ENCODE data around the gene ARL4A. TPM values are rescaled to one million over a fixed set of nuclear protein-coding genes. Genes with fewer than 3 reads are reported as not detected.

Gene ARL4A
- total and polyA plus RNA-seq, 2 of the 13 experiments (the other 11 are each of a cell fraction or from before 2014, with no cell fraction given): 10.8 to 25.6 TPM

- TF ChIP-seq HMGXB3 (CRISPR knock-in tag; IDR thresholded peaks at IDR 0.05; ENCODE audit: borderline replicate concordance) (no peak), ZSCAN22 (CRISPR knock-in tag; IDR thresholded peaks at IDR 0.05) (no peak), ZNF839 (CRISPR knock-in tag; IDR thresholded peaks at IDR 0.05; ENCODE audit: borderline replicate concordance) (no peak), SNAPC2 (CRISPR knock-in tag; IDR thresholded peaks at IDR 0.05) (no peak), MAF1 (CRISPR knock-in tag; IDR thresholded peaks at IDR 0.05; ENCODE audit: borderline replicate concordance) (no peak), MATR3 (CRISPR knock-in tag; IDR thresholded peaks at IDR 0.05) (no peak), POLR2AphosphoS2 (IDR thresholded peaks at IDR 0.05; ENCODE audit: low read depth, low read length) (no peak), ZNF670 (CRISPR knock-in tag; IDR thresholded peaks at IDR 0.05; ENCODE audit: borderline replicate concordance) (no peak), ZNF556 (CRISPR knock-in tag; IDR thresholded peaks at IDR 0.05; ENCODE audit: borderline replicate concordance) (no peak), ZNF761 (CRISPR knock-in tag; conservative IDR thresholded peaks at IDR 0.05) (no peak), KLF16 (CRISPR knock-in tag; IDR thresholded peaks at IDR 0.05) (peak in 1 of 2 experiments; percentile 43; a peak in 1 of 4 replicates), MED1 (CRISPR knock-in tag; IDR thresholded peaks at IDR 0.05) (peak; percentile 50), USF2 (IDR thresholded peaks at IDR 0.05; ENCODE audit: low read depth, low read length) (peak; percentile 40; the same call in 1 of the 2 replicates), USF2 (CRISPR knock-in tag; IDR thresholded peaks at IDR 0.05; ENCODE audit: borderline replicate concordance) (peak; percentile 42; the same call in 1 of the 2 replicates), ZFX (CRISPR knock-in tag; IDR thresholded peaks at IDR 0.05; ENCODE audit: low read depth) (no peak), MLLT10 (CRISPR knock-in tag; IDR thresholded peaks at IDR 0.05) (no peak), KDM1A (CRISPR knock-in tag; IDR thresholded peaks at IDR 0.05) (no peak), MAFF (IDR thresholded peaks at IDR 0.05; ENCODE audit: low read depth, low read length) (peak; percentile 76), ASH2L (IDR thresholded peaks at IDR 0.05; ENCODE audit: insufficient read length, low read depth, low read length) (no peak), XRCC5 (optimal IDR thresholded peaks at IDR 0.05; ENCODE audit: low read length) (no peak), ZKSCAN8 (CRISPR knock-in tag; IDR thresholded peaks at IDR 0.05; ENCODE audit: borderline replicate concordance) (no peak), ZNF12 (CRISPR knock-in tag; IDR thresholded peaks at IDR 0.05) (peak; percentile 52; the same call in 1 of the 2 replicates), NR2F6 (IDR thresholded peaks at IDR 0.05) (no peak), NR2F6 (CRISPR knock-in tag; IDR thresholded peaks at IDR 0.05) (peak; percentile 54), JUND (CRISPR knock-in tag; IDR thresholded peaks at IDR 0.05) (no peak), ZNF44 (CRISPR knock-in tag; IDR thresholded peaks at IDR 0.05) (no peak), NR2C2 (CRISPR knock-in tag; IDR thresholded peaks at IDR 0.05; ENCODE audit: borderline replicate concordance) (no peak)
These were observed 17.3 kb upstream of the ARL4A start (continued) for GRCh38 chr7:12670000-12670729.

Measured in HepG2 (cell line).